Activated T-cell treated with anti-CD3 and anti-CD28 coated beads, Interleukin-2, amount 50 U/mL, for 4 hours (primary cell): Measurements from ENCODE around the gene HMGB1. TPM values are rescaled to one million over a fixed set of nuclear protein-coding genes. Genes with fewer than 3 reads are reported as not detected.
A peak's percentile ranks its signal among the peaks of the same experiment; 100 is the strongest.

Source experiments
- ATAC-seq, 2 donors: fragments of 200-7000 bp; cut with Tn5 transposase; one replicate each; pipeline ENCODE4 v1.10.0; 2021
- DNase-seq: peaks from one replicate; pipeline ENCODE4 v3.0.0-alpha.2; 2020
- H3K27me3 Mint-ChIP-seq: one replicate; pipeline ENCODE4 v1.8.0; 2021; ENCODE audit warnings: low read depth, mixed read lengths
- H3K36me3 Mint-ChIP-seq: one replicate; pipeline ENCODE4 v1.8.0; 2022; ENCODE audit warnings: mixed read lengths; ENCODE audit not compliant: insufficient read depth
- H3K4me1 Mint-ChIP-seq: one replicate; pipeline ENCODE4 v1.8.0; 2021; ENCODE audit warnings: low read depth, mixed read lengths
- H3K4me3 Mint-ChIP-seq: one replicate; pipeline ENCODE4 v1.8.0; 2021; ENCODE audit warnings: mild to moderate bottlenecking, moderate library complexity, mixed read lengths
- H3K9me3 Mint-ChIP-seq: one replicate; pipeline ENCODE4 v1.8.0; 2021; ENCODE audit warnings: mixed read lengths
- total RNA-seq, 3 donors: library from RNA; stranded (reverse); gene quantifications; one replicate each; pipeline ENCODE4 v1.2.1, GENCODE V29; 2021

Gene HMGB1
- total RNA-seq, 3 donors from 2014 or later: 372 to 448 (median 435) TPM

- H3K36me3 Mint-ChIP-seq: no peaks in the 10 kb centered on the region
- H3K27me3 Mint-ChIP-seq: no peaks in the 10 kb centered on the region
- DNase-seq: peak; percentile 17
- peak; percentile 97 for ATAC-seq
- no peaks in the 10 kb centered on the region for H3K9me3 Mint-ChIP-seq
- peak overlapping the region; percentile 69 for H3K4me3 Mint-ChIP-seq
- peaks cover 29% of the 10 kb centered on the region for H3K4me1 Mint-ChIP-seq
These were observed 35.7 kb downstream of the HMGB1 start for GRCh38 chr13:30429721-30430694.

DNA sequence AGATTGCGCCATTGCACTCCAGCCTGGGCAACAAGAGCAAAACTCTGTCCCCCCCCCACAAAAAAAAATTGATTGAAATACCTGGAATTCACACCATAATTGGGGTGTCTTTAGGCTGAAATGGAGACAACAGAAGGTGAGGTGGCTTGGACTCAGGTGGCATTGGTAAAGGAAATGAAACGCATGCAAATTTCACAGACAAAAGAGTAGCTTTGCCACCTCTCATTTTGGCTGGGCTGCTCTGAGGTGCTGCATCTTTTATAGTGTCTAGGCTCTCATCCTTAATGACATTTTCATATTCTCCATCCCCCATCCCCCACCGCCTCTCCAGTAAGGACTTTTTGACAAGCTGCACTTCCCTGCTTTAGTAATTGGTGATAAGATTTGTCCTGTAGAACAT lies 36.5 kb downstream of the HMGB1 start:
- no peak overlapping the region for H3K4me3 Mint-ChIP-seq
- no peaks in the 10 kb centered on the region for H3K9me3 Mint-ChIP-seq
- no peaks in the 10 kb centered on the region for H3K27me3 Mint-ChIP-seq
- no peaks in the 10 kb centered on the region for H3K36me3 Mint-ChIP-seq
- DNase-seq: no peak
- no peak for ATAC-seq
- H3K4me1 Mint-ChIP-seq: peaks cover 29% of the 10 kb centered on the region

- H3K36me3 Mint-ChIP-seq: no peaks in the 10 kb centered on the region
- H3K9me3 Mint-ChIP-seq: no peaks in the 10 kb centered on the region
- no peaks in the 10 kb centered on the region for H3K27me3 Mint-ChIP-seq
- DNase-seq: no peak
- no peak for ATAC-seq
- peaks cover 12% of the 10 kb centered on the region for H3K4me1 Mint-ChIP-seq
- no peak overlapping the region for H3K4me3 Mint-ChIP-seq
These were observed 41.8 kb downstream of the HMGB1 start for GRCh38 chr13:30423891-30424290.

DNA sequence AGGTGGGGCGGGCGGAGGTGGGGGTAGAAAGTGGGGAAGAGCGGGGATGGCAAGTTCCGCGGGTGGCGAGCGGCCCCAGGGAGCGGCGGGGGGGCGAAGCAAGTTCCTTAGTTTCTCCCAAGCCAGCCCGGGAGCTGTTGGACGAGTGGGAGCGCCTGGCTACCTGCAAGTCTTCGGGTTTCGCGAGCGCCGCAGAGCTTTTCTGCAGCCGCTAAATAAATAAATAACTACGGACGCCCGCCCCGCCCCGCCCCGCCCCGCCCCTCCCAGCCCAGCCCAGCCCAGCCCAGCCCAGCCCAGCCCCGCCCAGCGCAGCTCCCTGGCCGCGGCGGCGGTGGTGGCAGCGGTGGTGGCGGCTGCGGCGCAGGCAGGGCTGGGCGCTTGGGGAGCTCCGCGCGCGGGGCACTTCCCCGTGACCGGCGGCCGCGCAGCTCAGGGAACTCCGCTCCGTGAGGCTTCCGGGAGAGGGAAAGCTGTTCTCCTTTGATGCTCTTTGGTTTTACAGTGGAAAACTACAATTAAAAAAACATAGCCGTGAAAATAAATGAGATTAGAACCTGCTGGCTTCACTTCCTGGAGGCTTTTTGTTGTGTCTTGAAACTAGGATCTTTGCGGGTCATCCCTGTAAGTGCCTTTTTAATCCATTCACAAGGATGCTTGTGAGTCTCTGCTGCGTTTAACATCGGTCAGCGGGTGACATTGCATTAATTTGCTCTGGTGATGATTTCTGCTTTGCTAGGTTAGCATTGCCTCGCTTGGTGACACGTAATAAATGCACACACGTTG lies 43.5 kb downstream of the HMGB1 start, which contains the start of gene UBE2L5:
TSS of gene UBE2L5 (plus strand) at position 440 of the 786 bp plus-strand sequence. CDS start 5,498 bp downstream, outside the sequence.
- Mint-ChIP-seq H3K9me3 (no peaks in the 10 kb centered on the region), H3K36me3 (no peaks in the 10 kb centered on the region), H3K27me3 (no peaks in the 10 kb centered on the region), H3K4me3 (peak within 1 kb of the TSS; percentile 82), H3K4me1 (peaks cover 10% of the 10 kb centered on the region)
- ATAC-seq (peak; percentile 95 to 97), DNase-seq (peak; percentile 33)

DNA sequence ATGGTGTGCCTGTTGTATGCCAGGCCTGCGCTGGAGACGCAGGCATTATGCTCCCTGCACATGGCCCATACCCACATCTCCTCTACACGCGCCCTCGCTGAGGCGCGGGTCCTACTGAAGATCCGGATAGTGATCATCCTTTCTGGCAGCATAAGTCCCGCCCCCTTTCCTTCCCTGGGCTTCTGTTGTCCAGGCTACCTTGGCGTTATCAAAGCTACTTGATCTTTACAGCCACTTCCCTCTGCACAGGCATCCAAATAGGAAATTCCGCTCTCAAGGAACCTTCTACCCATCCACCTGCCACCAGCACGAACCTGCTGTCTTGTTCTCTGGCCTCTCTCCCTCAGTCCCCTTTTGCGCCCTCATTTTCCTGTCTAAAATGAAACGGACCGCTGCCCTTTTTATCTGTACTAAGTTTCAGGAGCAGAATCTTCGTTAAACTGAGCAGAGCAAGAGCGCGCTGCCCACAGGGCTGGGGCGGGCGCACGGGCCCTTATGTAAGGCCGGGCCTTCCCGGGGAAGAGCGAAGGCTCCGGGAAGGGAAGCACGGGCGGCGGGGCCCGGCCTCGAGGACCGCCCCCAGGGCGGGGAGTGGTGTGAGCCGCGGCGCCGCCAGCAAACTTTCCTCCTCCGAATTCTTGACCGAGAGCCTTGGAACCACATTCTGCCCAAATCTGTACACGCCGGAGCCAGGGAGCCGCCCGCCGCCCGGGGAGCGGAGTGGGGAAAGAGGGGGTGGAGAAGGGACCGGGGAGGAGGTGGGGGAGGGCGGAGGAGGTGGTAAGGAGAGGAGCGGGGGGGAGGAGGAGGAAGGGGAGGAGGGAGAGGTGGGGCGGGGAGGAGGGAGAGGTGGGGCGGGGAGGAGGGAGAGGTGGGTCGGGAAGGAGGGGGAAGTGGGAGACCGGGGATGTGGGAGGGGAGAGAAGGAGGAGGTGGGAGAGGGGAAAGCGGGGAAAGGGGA lies 44.4 kb downstream of the HMGB1 start:
- Mint-ChIP-seq H3K27me3 (no peaks in the 10 kb centered on the region), H3K4me1 (peaks cover 12% of the 10 kb centered on the region), H3K4me3 (peak overlapping the region; percentile 75), H3K9me3 (no peaks in the 10 kb centered on the region), H3K36me3 (no peaks in the 10 kb centered on the region)
- peak; percentile 31 for DNase-seq
- ATAC-seq: peak; percentile 44 to 48

DNA sequence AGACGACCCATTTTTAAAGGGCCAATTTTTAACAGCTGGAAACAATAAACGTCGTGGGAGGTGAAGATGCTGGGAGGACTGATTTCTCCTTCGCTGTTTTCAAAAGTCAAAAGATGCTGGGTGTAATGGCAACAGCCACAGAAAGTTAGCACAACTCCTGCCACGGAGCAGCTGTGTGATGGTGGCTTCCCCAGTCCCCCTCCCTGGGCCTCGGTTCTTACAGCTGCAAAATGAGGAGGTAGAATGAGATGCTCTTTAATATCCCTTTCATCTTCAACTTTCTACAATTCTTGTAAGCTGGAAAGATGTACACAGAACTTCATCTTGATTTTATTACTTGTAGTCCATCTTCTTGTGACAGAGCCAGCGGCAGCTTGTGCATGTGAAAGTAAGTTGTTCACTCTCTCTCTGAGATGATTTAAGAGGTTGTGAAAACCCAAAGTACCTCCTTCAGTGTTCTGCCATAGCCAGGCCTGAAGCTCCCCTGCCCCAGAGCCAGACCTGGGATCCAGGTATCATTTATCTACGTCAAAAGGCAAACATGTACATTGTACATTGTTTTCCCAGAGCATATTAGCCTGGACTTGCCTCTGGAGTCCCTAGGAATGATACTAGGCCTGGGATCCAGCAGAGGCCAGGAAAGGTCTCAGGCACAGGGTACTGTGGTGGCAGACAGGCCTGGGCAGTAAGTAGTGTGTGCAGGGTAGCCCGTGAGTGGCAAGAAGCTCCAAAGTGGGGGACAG lies 46.8 kb downstream of the HMGB1 start:
- Mint-ChIP-seq H3K36me3 (no peaks in the 10 kb centered on the region), H3K9me3 (no peaks in the 10 kb centered on the region), H3K27me3 (no peaks in the 10 kb centered on the region), H3K4me1 (peaks cover 22% of the 10 kb centered on the region), H3K4me3 (no peak overlapping the region)
- DNase-seq (no peak), ATAC-seq (no peak)

GRCh38 chr13:30418075-30418716 lies 47.5 kb downstream of the HMGB1 start:
- Mint-ChIP-seq H3K36me3 (no peaks in the 10 kb centered on the region), H3K9me3 (no peaks in the 10 kb centered on the region), H3K4me3 (no peak overlapping the region), H3K4me1 (peaks cover 22% of the 10 kb centered on the region), H3K27me3 (no peaks in the 10 kb centered on the region)
- no peak for DNase-seq
- ATAC-seq: no peak

GRCh38 chr13:30416471-30416870 lies 49.3 kb downstream of the HMGB1 start:
- ATAC-seq (no peak), DNase-seq (no peak)
- Mint-ChIP-seq H3K27me3 (no peaks in the 10 kb centered on the region), H3K36me3 (no peaks in the 10 kb centered on the region), H3K4me1 (peaks cover 22% of the 10 kb centered on the region), H3K4me3 (no peak overlapping the region), H3K9me3 (no peaks in the 10 kb centered on the region)

GRCh38 chr13:30415430-30416030 lies 50.2 kb downstream of the HMGB1 start:
- ATAC-seq (peak in 1 of 2 donors; percentile 50), DNase-seq (no peak)
- H3K4me1 Mint-ChIP-seq: peaks cover 17% of the 10 kb centered on the region
- no peaks in the 10 kb centered on the region for H3K9me3 Mint-ChIP-seq
- no peak overlapping the region for H3K4me3 Mint-ChIP-seq
- no peaks in the 10 kb centered on the region for H3K27me3 Mint-ChIP-seq
- H3K36me3 Mint-ChIP-seq: no peaks in the 10 kb centered on the region

DNA sequence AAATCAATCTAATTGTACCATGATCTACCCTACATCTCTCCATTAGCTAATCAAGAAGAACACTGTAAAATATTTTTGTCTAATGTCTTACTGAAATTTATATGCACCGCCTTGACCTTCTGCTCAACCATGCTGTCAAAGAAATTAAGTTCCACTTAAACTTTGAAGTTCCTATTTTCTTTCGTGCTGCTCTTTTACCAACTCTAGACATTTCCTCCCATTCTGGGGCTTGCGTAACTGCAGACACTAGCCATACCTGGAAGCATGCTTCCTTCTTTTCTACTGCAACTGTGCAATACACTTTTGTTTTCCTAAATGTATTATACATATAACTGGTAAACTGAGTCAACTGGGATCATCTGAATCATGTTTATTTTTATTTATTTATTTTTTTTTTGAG lies 51.9 kb downstream of the HMGB1 start:
- H3K9me3 Mint-ChIP-seq: no peaks in the 10 kb centered on the region
- H3K27me3 Mint-ChIP-seq: no peaks in the 10 kb centered on the region
- no peak overlapping the region for H3K4me3 Mint-ChIP-seq
- peaks cover 24% of the 10 kb centered on the region for H3K4me1 Mint-ChIP-seq
- ATAC-seq (no peak), DNase-seq (no peak)
- no peaks in the 10 kb centered on the region for H3K36me3 Mint-ChIP-seq

DNA sequence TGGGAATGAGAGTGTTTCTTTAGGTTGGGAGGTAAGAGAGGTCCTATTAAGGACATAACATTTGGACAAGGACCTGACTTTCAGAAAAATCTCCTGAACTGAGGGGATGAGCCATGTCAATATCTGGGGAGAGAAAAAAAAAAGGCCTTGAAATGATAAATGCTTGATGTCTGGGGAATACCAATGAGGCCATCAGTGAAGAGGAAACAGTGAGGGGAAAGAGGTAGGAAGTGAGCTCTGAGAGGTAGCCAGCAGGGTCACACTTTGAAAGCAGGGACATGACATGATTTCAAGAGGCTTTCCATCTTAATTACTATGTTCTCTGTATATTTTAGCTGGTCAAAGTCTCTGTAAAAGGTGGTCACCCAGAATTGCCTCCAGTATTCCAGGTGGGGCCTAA lies 53.4 kb downstream of the HMGB1 start:
- H3K4me1 Mint-ChIP-seq: peaks cover 33% of the 10 kb centered on the region
- no peak for ATAC-seq

GRCh38 chr13:30410705-30411125 lies 55.0 kb downstream of the HMGB1 start:
- Mint-ChIP-seq H3K27me3 (no peaks in the 10 kb centered on the region), H3K4me1 (peaks cover 34% of the 10 kb centered on the region), H3K9me3 (no peaks in the 10 kb centered on the region), H3K36me3 (no peaks in the 10 kb centered on the region), H3K4me3 (no peak overlapping the region)
- ATAC-seq (no peak), DNase-seq (no peak)

More for the DNA sequence above, 53.4 kb downstream of the HMGB1 start:
- no peaks in the 10 kb centered on the region for H3K9me3 Mint-ChIP-seq
- H3K27me3 Mint-ChIP-seq: no peaks in the 10 kb centered on the region
- no peak overlapping the region for H3K4me3 Mint-ChIP-seq
- DNase-seq: no peak
- H3K36me3 Mint-ChIP-seq: no peaks in the 10 kb centered on the region
